ENCODE data around the gene SNX6.

Gene SNX6

GRCh38 chr14:34668111-34668510 is 38.2 kb upstream of the SNX6 start:
- DNase-seq (no peak), ATAC-seq (ENCODE audit: insufficient read depth, low read depth) (no peak)
- Histone ChIP-seq H4K20me1 (ENCODE audit: insufficient read depth, low read length) (no peaks in the 10 kb centered on the region), H3K4me1 (ENCODE audit: insufficient read depth, low read length) (peaks cover 5% of the 10 kb centered on the region; the same call in 1 of the 2 replicates), H3K4me3 (ENCODE audit: low read depth in 1 of 2, low read length in 2 of 2) (no peak overlapping the region), H3K9me3 (ENCODE audit: insufficient read depth, low read length, severe bottlenecking) (no peaks in the 10 kb centered on the region), H3K79me2 (ENCODE audit: insufficient read depth, low read length) (no peaks in the 10 kb centered on the region), H3K27me3 (ENCODE audit: insufficient read depth, low read length, poor library complexity) (no peaks in the 10 kb centered on the region), H3K4me2 (ENCODE audit: insufficient read depth, low read length) (no peak overlapping the region), H3K36me3 (ENCODE audit: insufficient read depth, low read length) (no peaks in the 10 kb centered on the region), H3K27ac (ENCODE audit: low read length) (no peak overlapping the region), H3K9ac (ENCODE audit: low read depth, low read length) (no peak overlapping the region), H2AFZ (ENCODE audit: low read depth, low read length) (no peak overlapping the region)
- TF ChIP-seq, protein P1, sequence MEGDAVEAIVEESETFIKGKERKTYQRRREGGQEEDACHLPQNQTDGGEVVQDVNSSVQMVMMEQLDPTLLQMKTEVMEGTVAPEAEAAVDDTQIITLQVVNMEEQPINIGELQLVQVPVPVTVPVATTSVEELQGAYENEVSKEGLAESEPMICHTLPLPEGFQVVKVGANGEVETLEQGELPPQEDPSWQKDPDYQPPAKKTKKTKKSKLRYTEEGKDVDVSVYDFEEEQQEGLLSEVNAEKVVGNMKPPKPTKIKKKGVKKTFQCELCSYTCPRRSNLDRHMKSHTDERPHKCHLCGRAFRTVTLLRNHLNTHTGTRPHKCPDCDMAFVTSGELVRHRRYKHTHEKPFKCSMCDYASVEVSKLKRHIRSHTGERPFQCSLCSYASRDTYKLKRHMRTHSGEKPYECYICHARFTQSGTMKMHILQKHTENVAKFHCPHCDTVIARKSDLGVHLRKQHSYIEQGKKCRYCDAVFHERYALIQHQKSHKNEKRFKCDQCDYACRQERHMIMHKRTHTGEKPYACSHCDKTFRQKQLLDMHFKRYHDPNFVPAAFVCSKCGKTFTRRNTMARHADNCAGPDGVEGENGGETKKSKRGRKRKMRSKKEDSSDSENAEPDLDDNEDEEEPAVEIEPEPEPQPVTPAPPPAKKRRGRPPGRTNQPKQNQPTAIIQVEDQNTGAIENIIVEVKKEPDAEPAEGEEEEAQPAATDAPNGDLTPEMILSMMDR (IDR thresholded peaks at IDR 0.05; ENCODE audit: borderline replicate concordance, extremely low read depth, low read length, poor library complexity, severe bottlenecking) = no peak
- no peak for TF ChIP-seq EZH2 (IDR thresholded peaks at IDR 0.05; ENCODE audit: borderline replicate concordance, low read depth, low read length, severe bottlenecking)

GRCh38 chr14:34667007-34667406 is 37.1 kb upstream of the SNX6 start:
- Histone ChIP-seq H3K4me3 (ENCODE audit: low read depth in 1 of 2, low read length in 2 of 2) (no peak overlapping the region), H3K9ac (ENCODE audit: low read depth, low read length) (no peak overlapping the region), H3K36me3 (ENCODE audit: insufficient read depth, low read length) (no peaks in the 10 kb centered on the region), H3K4me2 (ENCODE audit: insufficient read depth, low read length) (no peak overlapping the region), H3K4me1 (ENCODE audit: insufficient read depth, low read length) (peaks cover 5% of the 10 kb centered on the region; the same call in 1 of the 2 replicates), H2AFZ (ENCODE audit: low read depth, low read length) (no peak overlapping the region), H3K79me2 (ENCODE audit: insufficient read depth, low read length) (no peaks in the 10 kb centered on the region), H3K9me3 (ENCODE audit: insufficient read depth, low read length, severe bottlenecking) (no peaks in the 10 kb centered on the region), H4K20me1 (ENCODE audit: insufficient read depth, low read length) (no peaks in the 10 kb centered on the region), H3K27me3 (ENCODE audit: insufficient read depth, low read length, poor library complexity) (no peaks in the 10 kb centered on the region), H3K27ac (ENCODE audit: low read length) (no peak overlapping the region)
- ATAC-seq (ENCODE audit: insufficient read depth, low read depth) (no peak), DNase-seq (no peak)
- TF ChIP-seq, protein P1 (IDR thresholded peaks at IDR 0.05; ENCODE audit: borderline replicate concordance, extremely low read depth, low read length, poor library complexity, severe bottlenecking) = no peak
- TF ChIP-seq EZH2 (IDR thresholded peaks at IDR 0.05; ENCODE audit: borderline replicate concordance, low read depth, low read length, severe bottlenecking) = no peak

- ATAC-seq (ENCODE audit: insufficient read depth, low read depth) (peak; percentile 40; the same call in 1 of the 3 replicates), DNase-seq (peak; percentile 16)
Measured at GRCh38 chr14:34665785-34666435, 36.0 kb upstream of the SNX6 start.

More at GRCh38 chr14:34665785-34666435, 36.0 kb upstream of the SNX6 start:
- no peaks in the 10 kb centered on the region for H3K79me2 ChIP-seq (ENCODE audit: insufficient read depth, low read length)
- no peaks in the 10 kb centered on the region for H3K9me3 ChIP-seq (ENCODE audit: insufficient read depth, low read length, severe bottlenecking)
- H3K36me3 ChIP-seq (ENCODE audit: insufficient read depth, low read length) = no peaks in the 10 kb centered on the region
- H3K27ac ChIP-seq (ENCODE audit: low read length) = no peak overlapping the region
- no peak overlapping the region; the same call in 1 of the 2 replicates for H2AFZ ChIP-seq (ENCODE audit: low read depth, low read length)
- H3K4me2 ChIP-seq (ENCODE audit: insufficient read depth, low read length) = no peak overlapping the region
- no peaks in the 10 kb centered on the region for H4K20me1 ChIP-seq (ENCODE audit: insufficient read depth, low read length)
- no peak overlapping the region for H3K9ac ChIP-seq (ENCODE audit: low read depth, low read length)
- TF ChIP-seq EZH2 (IDR thresholded peaks at IDR 0.05; ENCODE audit: borderline replicate concordance, low read depth, low read length, severe bottlenecking) = no peak
- TF ChIP-seq, protein P1 (IDR thresholded peaks at IDR 0.05; ENCODE audit: borderline replicate concordance, extremely low read depth, low read length, poor library complexity, severe bottlenecking) = no peak
- H3K4me1 ChIP-seq (ENCODE audit: insufficient read depth, low read length) = peaks cover 5% of the 10 kb centered on the region; the same call in 1 of the 2 replicates
- H3K4me3 ChIP-seq (ENCODE audit: low read depth in 1 of 2, low read length in 2 of 2) = no peak overlapping the region
- no peaks in the 10 kb centered on the region for H3K27me3 ChIP-seq (ENCODE audit: insufficient read depth, low read length, poor library complexity)

All from DND-41 (cell line).